Rectal smooth muscle tissue (tissue), 1 donor: ENCODE results near the gene C10orf53.

Experiments
- H3K27ac ChIP-seq: one replicate; pipeline ENCODE4 v1.7.0; 2013; ENCODE audit warnings: low read depth, low read length, inconsistent platforms
- H3K27me3 ChIP-seq: one replicate; pipeline ENCODE4 v1.7.0; 2013; ENCODE audit warnings: low read length; ENCODE audit not compliant: control insufficient read depth, insufficient read depth
- H3K36me3 ChIP-seq: one replicate; pipeline ENCODE4 v1.7.0; 2013; ENCODE audit warnings: low read length; ENCODE audit not compliant: control insufficient read depth, insufficient read depth
- H3K4me1 ChIP-seq: one replicate; pipeline ENCODE4 v1.7.0; 2013; ENCODE audit warnings: low read length; ENCODE audit not compliant: control insufficient read depth, insufficient read depth
- H3K4me3 ChIP-seq: one replicate; pipeline ENCODE4 v1.7.0; 2013; ENCODE audit warnings: low read length
- H3K9ac ChIP-seq: one replicate; pipeline ENCODE4 v1.7.0; 2013; ENCODE audit warnings: low read length

Gene C10orf53

GRCh38 chr10:49682879-49683278, 3.4 kb downstream of the C10orf53 start:
- no peak overlapping the region for H3K27ac ChIP-seq
- no peak overlapping the region for H3K4me3 ChIP-seq
- H3K9ac ChIP-seq = no peak overlapping the region
- no peaks in the 10 kb centered on the region for H3K36me3 ChIP-seq
- no peaks in the 10 kb centered on the region for H3K27me3 ChIP-seq
- no peaks in the 10 kb centered on the region for H3K4me1 ChIP-seq

DNA sequence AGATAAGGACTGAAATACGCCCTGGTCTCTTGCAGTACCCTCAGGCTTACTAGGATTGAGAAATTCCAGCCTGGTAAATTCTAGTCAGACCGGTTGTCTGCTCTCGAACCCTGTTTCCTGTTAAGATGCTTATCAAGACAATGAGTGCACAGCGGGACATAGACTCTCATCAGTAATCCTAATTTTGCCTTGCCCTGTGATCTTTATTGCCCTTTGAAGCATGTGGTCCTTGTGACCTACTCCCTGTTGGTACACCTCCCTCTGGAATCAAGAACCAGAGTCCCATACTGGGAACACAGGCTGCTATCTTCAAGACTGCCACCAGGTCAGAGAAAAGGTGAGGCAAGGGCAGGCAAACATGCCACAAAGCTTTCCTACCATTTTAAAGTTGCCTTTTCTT, 7.2 kb downstream of the C10orf53 start:
- Histone ChIP-seq H3K36me3 (no peaks in the 10 kb centered on the region), H3K27ac (no peak overlapping the region), H3K9ac (no peak overlapping the region), H3K4me1 (no peaks in the 10 kb centered on the region), H3K27me3 (peaks cover 2% of the 10 kb centered on the region), H3K4me3 (no peak overlapping the region)

GRCh38 chr10:49688261-49688846, 8.9 kb downstream of the C10orf53 start:
- Histone ChIP-seq H3K4me3 (no peak overlapping the region), H3K27me3 (peaks cover 4% of the 10 kb centered on the region), H3K9ac (no peak overlapping the region), H3K36me3 (no peaks in the 10 kb centered on the region), H3K27ac (no peak overlapping the region), H3K4me1 (no peaks in the 10 kb centered on the region)

GRCh38 chr10:49688920-49689319, 9.5 kb downstream of the C10orf53 start:
- peaks cover 4% of the 10 kb centered on the region for H3K27me3 ChIP-seq
- H3K4me3 ChIP-seq = no peak overlapping the region
- H3K9ac ChIP-seq = no peak overlapping the region
- H3K36me3 ChIP-seq = no peaks in the 10 kb centered on the region
- no peaks in the 10 kb centered on the region for H3K4me1 ChIP-seq
- no peak overlapping the region for H3K27ac ChIP-seq

- Histone ChIP-seq H3K9ac (no peak overlapping the region), H3K4me1 (no peaks in the 10 kb centered on the region), H3K4me3 (no peak overlapping the region), H3K27ac (no peak overlapping the region), H3K27me3 (peaks cover 4% of the 10 kb centered on the region), H3K36me3 (no peaks in the 10 kb centered on the region)
Measured at GRCh38 chr10:49689882-49690510, 10.5 kb downstream of the C10orf53 start.

- Histone ChIP-seq H3K9ac (no peak overlapping the region), H3K4me1 (no peaks in the 10 kb centered on the region), H3K4me3 (no peak overlapping the region), H3K36me3 (no peaks in the 10 kb centered on the region), H3K27me3 (peaks cover 4% of the 10 kb centered on the region), H3K27ac (no peak overlapping the region)
Measured at GRCh38 chr10:49690698-49691356, 11.4 kb downstream of the C10orf53 start.

DNA sequence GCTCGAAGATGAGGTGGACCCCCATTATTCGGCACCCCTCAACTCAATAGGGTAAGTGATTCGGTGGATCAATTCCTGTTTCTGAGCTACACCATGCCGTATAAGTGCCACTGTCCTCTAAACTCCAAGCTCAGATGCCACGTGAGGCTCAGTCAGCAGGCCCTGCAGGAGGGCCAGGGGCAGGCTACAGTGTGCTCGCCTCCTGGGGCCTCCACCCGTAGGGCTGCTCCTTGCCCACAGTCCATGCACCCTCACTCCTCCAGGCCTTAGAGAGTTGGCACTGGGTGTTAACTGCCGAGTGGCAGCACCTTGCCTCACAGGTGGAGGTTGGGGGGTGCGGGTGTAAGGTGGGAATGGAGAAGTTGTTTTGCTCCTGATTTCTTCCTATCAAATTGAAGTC, 12.1 kb downstream of the C10orf53 start:
- Histone ChIP-seq H3K27ac (no peak overlapping the region), H3K9ac (no peak overlapping the region), H3K27me3 (peaks cover 4% of the 10 kb centered on the region), H3K4me1 (no peaks in the 10 kb centered on the region), H3K4me3 (no peak overlapping the region), H3K36me3 (no peaks in the 10 kb centered on the region)

- H3K27me3 ChIP-seq = peaks cover 4% of the 10 kb centered on the region
- no peak overlapping the region for H3K9ac ChIP-seq
- H3K4me1 ChIP-seq = no peaks in the 10 kb centered on the region
- H3K27ac ChIP-seq = no peak overlapping the region
- no peaks in the 10 kb centered on the region for H3K36me3 ChIP-seq
- H3K4me3 ChIP-seq = no peak overlapping the region
Measured at GRCh38 chr10:49694466-49694865, 15.0 kb downstream of the C10orf53 start.

DNA sequence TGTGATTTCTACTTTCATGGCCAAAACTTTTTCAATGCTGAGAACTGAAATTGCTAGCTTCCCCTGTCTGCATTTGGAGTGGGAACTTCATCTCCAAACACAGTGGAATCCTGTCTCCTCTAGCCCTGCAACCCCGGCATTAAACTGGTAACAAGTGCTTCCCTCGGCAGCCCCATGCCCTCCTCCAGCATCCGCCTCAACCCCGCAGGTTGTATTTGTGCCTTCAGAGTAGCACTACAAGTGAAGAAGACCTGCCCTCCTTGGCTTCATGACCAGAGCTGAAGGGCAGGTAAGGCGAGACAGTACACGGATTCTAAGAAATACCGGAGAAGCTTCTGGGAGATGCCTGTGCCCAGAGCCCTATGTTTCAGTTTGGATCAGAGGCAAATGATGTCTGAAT, 16.9 kb downstream of the C10orf53 start:
- Histone ChIP-seq H3K4me1 (no peaks in the 10 kb centered on the region), H3K4me3 (no peak overlapping the region), H3K27ac (no peak overlapping the region), H3K9ac (no peak overlapping the region), H3K27me3 (peaks cover 4% of the 10 kb centered on the region), H3K36me3 (no peaks in the 10 kb centered on the region)

DNA sequence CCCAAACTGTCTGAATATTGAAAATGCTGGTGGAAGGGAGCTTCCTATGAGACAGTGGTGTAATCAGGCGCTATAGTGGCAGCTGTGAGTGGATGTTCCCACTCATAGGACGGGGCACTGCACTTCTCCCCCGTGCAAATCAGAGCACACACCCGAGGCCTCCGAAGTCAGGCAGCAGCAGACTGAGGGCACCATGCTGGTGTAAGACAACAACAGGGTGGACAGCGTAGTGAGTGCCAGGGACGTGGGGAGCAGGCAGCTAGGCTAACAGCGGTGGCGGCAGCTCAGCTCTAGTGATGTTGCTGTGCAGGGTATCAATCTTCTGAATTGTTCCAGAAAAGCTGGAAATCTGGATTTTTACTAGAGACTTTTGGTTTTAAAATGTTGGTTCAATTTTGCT, 19.2 kb downstream of the C10orf53 start:
- Histone ChIP-seq H3K36me3 (no peaks in the 10 kb centered on the region), H3K27me3 (no peaks in the 10 kb centered on the region), H3K4me1 (no peaks in the 10 kb centered on the region), H3K9ac (no peak overlapping the region), H3K27ac (no peak overlapping the region), H3K4me3 (no peak overlapping the region)

GRCh38 chr10:49700211-49700610, 20.8 kb downstream of the C10orf53 start:
- Histone ChIP-seq H3K4me3 (no peak overlapping the region), H3K36me3 (no peaks in the 10 kb centered on the region), H3K4me1 (no peaks in the 10 kb centered on the region), H3K9ac (no peak overlapping the region), H3K27ac (no peak overlapping the region), H3K27me3 (no peaks in the 10 kb centered on the region)

- H3K4me1 ChIP-seq = no peaks in the 10 kb centered on the region
- no peak overlapping the region for H3K9ac ChIP-seq
- H3K27ac ChIP-seq = no peak overlapping the region
- H3K27me3 ChIP-seq = no peaks in the 10 kb centered on the region
- no peak overlapping the region for H3K4me3 ChIP-seq
- H3K36me3 ChIP-seq = no peaks in the 10 kb centered on the region
Measured at GRCh38 chr10:49700997-49701396, 21.5 kb downstream of the C10orf53 start.

- no peaks in the 10 kb centered on the region for H3K4me1 ChIP-seq
- no peaks in the 10 kb centered on the region for H3K27me3 ChIP-seq
- H3K9ac ChIP-seq = no peak overlapping the region
- H3K4me3 ChIP-seq = no peak overlapping the region
- H3K36me3 ChIP-seq = no peaks in the 10 kb centered on the region
- no peak overlapping the region for H3K27ac ChIP-seq
Measured at GRCh38 chr10:49707585-49707984, 28.1 kb downstream of the C10orf53 start.
